Effector memory CD4-positive, alpha-beta T cell (primary cell): Measurements from ENCODE around the gene PFKFB2.

Experiments used
- DNase-seq, 3 donors: peaks; one replicate each; pipeline ENCODE4 v3.0.0-alpha.2; 2020
- H3K27ac ChIP-seq: 2 replicates; pipeline ENCODE4 v1.7.0; 2013; ENCODE audit warnings: mild to moderate bottlenecking, low read length, moderate library complexity; ENCODE audit not compliant: insufficient read depth, poor library complexity, severe bottlenecking
- H3K27me3 ChIP-seq: replicated peaks from 2 replicates; pipeline ENCODE4 v1.7.0; 2013; ENCODE audit warnings: mild to moderate bottlenecking, low read length; ENCODE audit not compliant: insufficient read depth, control insufficient read depth, poor library complexity, severe bottlenecking
- H3K36me3 ChIP-seq: 2 replicates; pipeline ENCODE4 v1.7.0; 2013; ENCODE audit warnings: mild to moderate bottlenecking, low read length, moderate library complexity; ENCODE audit not compliant: control insufficient read depth, insufficient read depth
- H3K4me1 ChIP-seq: 2 replicates; pipeline ENCODE4 v1.7.0; 2013; ENCODE audit warnings: low read length, mild to moderate bottlenecking; ENCODE audit not compliant: control insufficient read depth, insufficient read depth, poor library complexity, severe bottlenecking
- H3K4me3 ChIP-seq: 2 replicates; pipeline ENCODE4 v1.7.0; 2013; ENCODE audit warnings: low read length, low read depth, mild to moderate bottlenecking; ENCODE audit not compliant: insufficient read depth, poor library complexity, severe bottlenecking
- H3K9me3 ChIP-seq: 2 replicates; pipeline ENCODE4 v1.7.0; 2013; ENCODE audit warnings: mild to moderate bottlenecking, low read length, moderate library complexity; ENCODE audit not compliant: control insufficient read depth

The PFKFB2 gene

GRCh38 chr1:207085887-207086286, 32.8 kb downstream of the PFKFB2 start:
- DNase-seq, result no peak
- Histone ChIP-seq H3K27ac (no peak overlapping the region), H3K4me3 (no peak overlapping the region), H3K27me3 (peaks cover 3% of the 10 kb centered on the region), H3K4me1 (no peaks in the 10 kb centered on the region), H3K9me3 (no peaks in the 10 kb centered on the region), H3K36me3 (no peaks in the 10 kb centered on the region)

GRCh38 chr1:207088161-207088560, 35.1 kb downstream of the PFKFB2 start:
- Histone ChIP-seq H3K27ac (no peak overlapping the region), H3K36me3 (no peaks in the 10 kb centered on the region), H3K4me3 (no peak overlapping the region), H3K27me3 (no peaks in the 10 kb centered on the region), H3K9me3 (no peaks in the 10 kb centered on the region), H3K4me1 (no peaks in the 10 kb centered on the region)
- no peak for DNase-seq

- DNase-seq, result no peak
- H3K4me1 ChIP-seq, result no peaks in the 10 kb centered on the region
- no peaks in the 10 kb centered on the region for H3K36me3 ChIP-seq
- H3K27me3 ChIP-seq, result no peaks in the 10 kb centered on the region
- no peak within 1 kb of the TSS for H3K4me3 ChIP-seq
- no peaks in the 10 kb centered on the region for H3K9me3 ChIP-seq
- no peak within 1 kb of the TSS for H3K27ac ChIP-seq
Observed at GRCh38 chr1:207088701-207089626, 35.9 kb downstream of the PFKFB2 start, which contains the start of gene C4BPB. C4BPB (plus strand) TSS chr1:207088860; CDS start chr1:207089532, 672 bp downstream.

GRCh38 chr1:207089627-207090355, 36.7 kb downstream of the PFKFB2 start:
- DNase-seq, result no peak
- Histone ChIP-seq H3K27me3 (no peaks in the 10 kb centered on the region), H3K4me1 (no peaks in the 10 kb centered on the region), H3K9me3 (no peaks in the 10 kb centered on the region), H3K36me3 (no peaks in the 10 kb centered on the region), H3K4me3 (no peak overlapping the region), H3K27ac (no peak overlapping the region)

- Histone ChIP-seq H3K27me3 (no peaks in the 10 kb centered on the region), H3K36me3 (no peaks in the 10 kb centered on the region), H3K4me3 (no peak overlapping the region), H3K9me3 (no peaks in the 10 kb centered on the region), H3K27ac (no peak overlapping the region), H3K4me1 (no peaks in the 10 kb centered on the region)
- no peak for DNase-seq
Observed at GRCh38 chr1:207091200-207091908, 38.3 kb downstream of the PFKFB2 start.

- H3K36me3 ChIP-seq, result no peaks in the 10 kb centered on the region
- no peaks in the 10 kb centered on the region for H3K4me1 ChIP-seq
- DNase-seq, result no peak
- no peak overlapping the region for H3K4me3 ChIP-seq
- H3K9me3 ChIP-seq, result no peaks in the 10 kb centered on the region
- no peak overlapping the region for H3K27ac ChIP-seq
- no peaks in the 10 kb centered on the region for H3K27me3 ChIP-seq
Observed at GRCh38 chr1:207093944-207094343, 40.9 kb downstream of the PFKFB2 start.

- Histone ChIP-seq H3K27me3 (no peaks in the 10 kb centered on the region), H3K4me1 (no peaks in the 10 kb centered on the region), H3K4me3 (no peak overlapping the region), H3K36me3 (no peaks in the 10 kb centered on the region), H3K27ac (no peak overlapping the region), H3K9me3 (no peaks in the 10 kb centered on the region)
- DNase-seq, result no peak
Observed at GRCh38 chr1:207097871-207098324, 44.8 kb downstream of the PFKFB2 start.

GRCh38 chr1:207101720-207102119, 48.6 kb downstream of the PFKFB2 start:
- Histone ChIP-seq H3K27ac (no peak overlapping the region), H3K9me3 (no peaks in the 10 kb centered on the region), H3K4me3 (no peak overlapping the region), H3K27me3 (no peaks in the 10 kb centered on the region), H3K4me1 (no peaks in the 10 kb centered on the region), H3K36me3 (no peaks in the 10 kb centered on the region)
- no peak for DNase-seq

GRCh38 chr1:207102146-207102545, 49.1 kb downstream of the PFKFB2 start:
- no peak overlapping the region for H3K4me3 ChIP-seq
- H3K36me3 ChIP-seq, result no peaks in the 10 kb centered on the region
- H3K9me3 ChIP-seq, result no peaks in the 10 kb centered on the region
- no peak for DNase-seq
- H3K27me3 ChIP-seq, result no peaks in the 10 kb centered on the region
- no peaks in the 10 kb centered on the region for H3K4me1 ChIP-seq
- H3K27ac ChIP-seq, result no peak overlapping the region
